NCI-H69 (cell line): Measurements from ENCODE around the gene GCLC.
"Not testable (repeated sequence)": the region's sequence is repeated elsewhere in the genome, so short reads cannot be mapped to it uniquely, and the experiment has no call there.

ENCODE experiments used
- DNase-seq: peaks from one replicate; lab custom pipeline; 2025; lab: John Stamatoyannopoulos, UW

GCLC gene

DNA sequence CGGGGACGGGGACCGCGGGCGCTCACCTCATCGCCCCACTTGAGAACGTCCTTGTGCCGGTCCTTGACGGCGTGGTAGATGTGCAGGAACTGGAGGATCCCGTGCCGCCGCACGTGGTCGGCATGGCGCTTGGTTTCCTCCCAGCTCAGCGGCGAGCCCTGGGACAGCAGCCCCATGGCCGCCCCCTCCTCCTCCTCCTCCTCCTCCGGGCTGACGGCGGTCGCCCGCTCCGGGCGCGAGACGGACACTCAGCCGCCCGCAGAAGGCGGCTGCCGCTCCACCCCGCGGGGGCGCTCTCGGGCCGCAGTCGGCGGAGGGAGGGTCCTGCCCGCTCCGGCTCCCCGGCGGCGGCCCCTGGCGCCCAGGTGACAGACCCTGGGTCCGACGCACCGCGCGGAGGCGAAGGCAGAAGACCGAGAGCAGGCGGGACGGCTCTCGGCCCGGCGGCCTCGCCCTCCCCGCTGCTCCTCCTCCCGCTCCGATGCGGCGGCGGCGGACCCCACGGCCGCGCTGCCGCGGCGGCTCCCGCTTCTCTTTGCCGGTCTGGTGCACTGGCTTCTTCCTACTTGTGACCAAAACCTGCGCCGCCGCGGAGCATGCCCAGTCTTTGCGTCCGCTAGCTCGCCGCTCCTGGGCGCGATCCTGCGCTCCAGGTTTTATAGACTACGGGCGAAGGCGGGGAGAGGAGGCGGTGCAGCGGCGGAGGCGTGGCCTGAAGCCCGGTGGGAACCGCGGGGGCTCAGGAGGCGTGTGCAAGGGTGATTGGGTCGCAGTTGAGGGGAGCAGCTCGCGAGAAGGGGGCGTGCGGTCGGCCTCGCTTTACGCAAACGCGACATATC lies at the start of gene GCLC:
TSS of gene GCLC (minus strand) at position 632 of the 839 bp plus-strand sequence. CDS start at position 176, 456 bp downstream.
- peak; percentile 98 for DNase-seq

DNA sequence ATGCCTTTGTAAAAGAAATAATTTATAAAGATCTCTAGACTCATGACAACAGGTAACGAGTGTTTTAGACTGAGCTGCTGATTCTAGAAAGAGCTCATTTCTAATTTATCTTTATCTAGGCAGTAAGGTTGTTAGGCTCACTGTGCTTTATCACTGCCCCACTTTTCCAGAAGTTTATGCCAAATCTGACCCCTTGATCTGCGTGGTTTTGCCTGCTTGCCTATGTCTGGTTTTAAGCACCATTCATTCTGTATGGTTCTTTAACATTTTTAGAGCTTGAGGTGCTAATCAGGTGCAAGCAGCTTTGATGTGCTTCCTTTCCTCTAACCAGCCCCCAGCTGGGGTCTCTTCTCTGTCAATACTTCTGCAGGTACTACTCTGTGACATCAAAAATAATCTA lies 49.7 kb upstream of the GCLC start:
- DNase-seq, result no peak

DNA sequence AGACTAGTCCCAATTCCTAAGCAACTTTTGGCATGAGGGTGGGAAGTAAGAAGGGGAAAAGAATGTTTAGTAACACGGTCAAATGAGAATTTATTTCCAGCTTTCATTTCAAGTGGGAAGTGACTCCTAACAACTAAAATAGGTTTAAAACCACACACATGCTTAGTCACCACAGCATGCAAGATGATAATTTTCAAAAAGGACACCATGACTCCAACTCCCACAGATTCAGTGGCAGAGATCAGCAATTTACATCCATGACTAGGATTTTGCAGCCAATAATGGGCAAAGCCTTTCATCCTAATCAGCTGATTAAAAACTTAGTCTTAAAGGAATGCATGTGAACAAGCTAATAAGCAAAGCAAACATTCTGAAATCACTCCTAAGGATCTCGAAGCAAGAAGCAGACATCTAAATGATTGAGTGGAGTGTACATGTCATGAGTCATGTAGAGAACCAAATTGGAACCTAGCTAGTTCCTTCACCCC lies 48.1 kb upstream of the GCLC start:
- no peak for DNase-seq

DNA sequence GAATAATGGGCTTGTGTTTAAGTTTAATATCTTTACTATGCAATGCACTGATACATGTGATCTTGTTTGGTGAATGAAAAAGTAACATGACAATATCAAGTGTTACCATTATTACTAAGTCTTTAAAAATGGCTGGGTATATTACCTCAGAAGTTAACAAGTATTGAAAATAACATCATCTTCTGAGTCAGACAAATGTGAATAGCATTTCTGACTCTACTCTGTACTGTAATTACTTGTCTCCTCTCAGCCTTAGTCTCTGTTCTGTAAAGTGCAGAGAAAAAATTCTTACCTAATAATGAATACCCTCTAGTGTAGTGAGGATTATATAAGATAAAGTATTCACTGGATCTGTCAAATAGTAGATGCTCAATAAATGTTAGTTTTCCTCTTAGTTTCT lies 47.0 kb upstream of the GCLC start:
- no peak for DNase-seq

DNA sequence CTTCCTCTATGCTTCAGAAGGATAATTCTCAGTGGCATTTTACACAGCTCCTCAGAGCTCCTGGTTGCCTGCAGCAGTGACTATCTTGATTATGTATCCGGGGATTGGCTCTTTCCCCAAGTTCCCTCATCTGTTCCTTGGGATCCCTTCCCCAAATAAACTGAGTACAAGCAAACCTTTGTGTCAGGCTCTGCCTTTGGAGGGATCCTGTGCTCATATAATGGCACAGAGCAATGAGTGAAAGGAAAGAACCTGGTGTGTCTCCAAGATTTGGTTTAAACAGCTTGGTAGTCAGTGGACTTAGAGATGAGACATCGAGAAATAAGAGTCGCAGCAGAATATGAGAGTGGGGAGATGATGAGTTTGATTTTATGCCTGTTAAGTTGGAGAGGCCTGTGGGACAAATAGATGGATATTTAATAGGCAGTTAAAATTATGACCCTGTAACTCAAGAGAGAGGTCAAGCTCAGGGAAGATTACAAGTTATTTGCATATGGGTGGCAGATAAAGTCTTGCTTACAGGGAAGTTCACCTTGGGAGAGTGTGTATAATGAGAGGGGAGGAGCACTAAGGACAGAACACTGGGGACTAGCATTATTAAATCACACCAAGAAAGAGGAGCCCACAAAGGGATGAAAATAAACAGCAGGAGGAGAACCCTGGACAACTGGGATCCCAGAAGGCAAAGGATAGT lies 44.1 kb upstream of the GCLC start:
- DNase-seq, result peak; percentile 27

DNA sequence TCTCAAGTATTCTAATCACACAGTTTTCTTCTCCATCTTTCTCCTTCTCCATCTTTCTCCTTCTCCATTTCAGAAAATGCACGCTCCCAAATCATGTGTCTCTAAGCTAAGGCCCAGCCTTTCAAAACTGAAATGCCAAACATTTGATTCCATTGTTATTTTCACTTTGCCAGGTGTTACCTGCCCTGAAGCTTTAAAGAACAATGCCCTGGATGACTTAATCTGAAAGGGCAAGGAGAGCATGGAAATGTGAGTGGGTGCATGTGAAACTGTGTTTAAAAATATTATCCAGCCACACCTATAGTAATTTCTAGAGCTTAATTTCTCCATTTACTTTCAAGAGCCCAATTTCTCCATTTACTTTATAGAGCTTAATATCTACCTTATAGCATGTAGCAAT lies 42.4 kb upstream of the GCLC start:
- DNase-seq, result peak; percentile 67

DNA sequence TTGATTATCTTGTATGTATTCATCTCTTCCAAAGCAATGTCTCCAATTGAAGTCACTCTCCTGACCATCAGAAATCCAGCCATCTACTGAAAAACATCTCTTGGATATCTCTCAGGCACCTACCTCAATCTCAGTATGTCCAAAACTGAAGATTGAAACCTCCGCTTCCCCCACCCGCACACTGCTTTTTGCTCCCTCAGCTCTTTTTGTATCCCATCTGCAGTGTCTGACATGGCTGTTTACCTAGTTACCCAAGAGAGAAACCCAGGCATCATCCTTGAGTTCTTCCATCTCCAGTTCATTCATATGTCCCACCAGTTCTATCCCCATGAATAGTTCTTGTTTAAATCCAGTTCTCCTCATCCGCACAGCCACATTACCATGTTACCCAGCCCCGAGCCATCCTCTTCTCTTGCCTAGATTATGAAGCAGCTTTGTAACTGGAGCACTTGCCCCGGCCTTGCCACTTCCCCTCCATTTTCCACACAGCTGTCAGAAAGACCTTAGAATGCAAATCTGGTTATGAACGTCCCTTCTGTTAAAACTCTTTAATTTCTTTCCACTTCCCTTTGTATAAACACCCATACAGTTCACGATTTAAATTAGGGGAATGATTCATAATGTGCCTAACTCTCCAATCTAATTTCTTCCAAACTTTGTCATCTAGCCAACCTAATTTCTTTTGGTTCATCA lies 40.5 kb upstream of the GCLC start:
- DNase-seq, result no peak

DNA sequence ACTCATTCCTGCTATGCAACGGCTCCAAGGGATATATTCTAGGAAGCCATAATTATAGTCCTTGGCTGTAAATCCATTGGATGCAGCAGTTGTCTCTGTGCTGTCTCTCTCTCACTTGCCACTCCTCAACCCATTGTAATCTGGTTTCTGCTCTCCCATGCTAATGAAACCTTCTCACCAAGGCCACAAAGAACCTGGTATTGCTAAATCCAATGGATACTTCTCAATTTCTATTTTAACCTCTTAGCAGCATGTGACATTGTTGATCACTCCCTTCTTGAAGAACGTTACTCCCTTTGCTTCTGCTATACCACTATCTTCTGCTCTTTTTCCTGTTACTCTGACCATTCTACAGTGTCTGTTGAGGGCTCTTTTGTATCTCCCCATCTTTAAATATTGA lies 39.8 kb upstream of the GCLC start:
- peak; percentile 15 for DNase-seq

DNA sequence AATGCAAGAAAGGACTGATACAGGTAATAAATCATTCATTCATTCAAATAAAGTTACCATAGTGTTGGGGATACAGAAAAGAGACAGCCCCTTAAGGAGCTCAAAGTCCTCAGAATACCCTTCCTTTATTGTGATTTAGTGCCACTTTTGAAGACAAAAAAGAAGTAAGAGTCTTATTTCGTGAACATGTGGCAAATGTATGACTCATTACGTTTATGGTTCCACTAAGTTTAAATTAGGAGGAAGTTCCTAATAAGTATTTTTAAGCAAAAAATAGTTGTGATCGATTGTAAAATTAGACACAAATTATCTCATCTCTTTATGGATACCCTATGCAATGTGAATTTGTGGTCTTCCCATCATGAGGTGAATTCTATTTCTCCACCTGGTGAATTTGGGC lies 38.5 kb upstream of the GCLC start:
- no peak for DNase-seq

DNA sequence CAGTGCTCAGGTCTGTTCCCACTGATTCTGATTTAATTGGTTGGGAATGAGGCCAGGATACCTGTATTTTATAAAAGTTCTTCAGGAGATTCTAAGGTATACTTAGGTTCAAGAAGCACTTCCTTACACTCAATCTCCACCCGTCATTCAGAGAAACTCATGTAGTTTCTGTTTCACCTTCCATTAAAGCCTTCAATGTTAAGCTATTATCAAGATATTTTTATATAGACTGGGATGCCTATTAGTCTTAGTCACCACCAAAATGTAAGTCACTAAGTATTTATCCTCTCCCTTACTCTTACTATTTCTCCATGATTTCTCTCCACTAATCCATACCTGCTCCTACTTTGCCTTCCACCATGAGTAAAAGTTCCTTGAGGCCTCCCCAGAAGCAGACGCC lies 38.1 kb upstream of the GCLC start:
- DNase-seq, result no peak

DNA sequence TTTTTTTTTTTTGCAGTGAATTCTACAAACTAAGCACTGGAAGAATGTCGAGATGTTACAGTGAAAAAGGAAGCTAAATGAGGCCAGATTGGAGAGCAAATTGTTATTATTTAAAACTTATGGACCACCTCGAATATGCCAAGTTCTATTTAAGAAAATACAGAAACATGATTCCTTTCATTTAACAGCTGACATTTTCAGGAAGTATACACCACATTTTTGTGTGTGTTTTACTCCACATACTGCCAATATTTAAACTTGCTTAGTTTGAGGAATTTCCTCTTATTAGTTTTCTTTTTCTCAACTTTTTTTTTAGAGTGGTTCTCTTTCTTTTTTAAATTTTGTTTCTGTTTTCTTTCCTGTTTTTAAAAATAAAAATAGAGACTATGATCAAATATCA lies 37.0 kb upstream of the GCLC start:
- no peak for DNase-seq

DNA sequence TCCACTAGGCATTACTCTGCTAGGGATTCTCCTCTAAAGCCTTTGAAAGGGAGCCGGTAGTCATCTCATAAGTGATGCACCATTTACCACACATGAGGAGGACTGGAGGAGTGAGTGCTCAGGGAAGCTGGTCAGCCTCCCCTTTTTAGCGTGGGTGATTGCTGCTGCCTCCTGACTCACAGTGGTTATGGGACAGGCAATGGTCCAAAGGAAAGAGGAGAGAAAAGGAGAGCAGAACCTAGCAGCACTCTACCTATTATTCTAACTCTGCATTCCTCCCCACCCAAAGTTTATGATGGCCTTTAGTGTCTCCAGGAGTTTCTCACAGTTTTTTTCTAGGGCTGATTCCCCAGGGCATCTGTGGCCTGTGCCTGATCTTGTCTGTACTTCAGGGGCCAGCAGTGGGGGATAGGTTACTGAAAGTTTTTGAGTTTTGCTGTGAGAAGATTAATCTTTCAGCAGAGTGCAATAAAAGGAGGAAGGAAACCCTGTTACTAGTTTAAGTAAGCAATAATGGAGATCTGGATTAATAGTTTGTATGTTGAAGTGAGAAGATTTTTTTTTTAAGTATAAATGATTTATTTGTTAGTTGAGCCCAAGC lies 36.4 kb upstream of the GCLC start:
- no peak for DNase-seq

DNA sequence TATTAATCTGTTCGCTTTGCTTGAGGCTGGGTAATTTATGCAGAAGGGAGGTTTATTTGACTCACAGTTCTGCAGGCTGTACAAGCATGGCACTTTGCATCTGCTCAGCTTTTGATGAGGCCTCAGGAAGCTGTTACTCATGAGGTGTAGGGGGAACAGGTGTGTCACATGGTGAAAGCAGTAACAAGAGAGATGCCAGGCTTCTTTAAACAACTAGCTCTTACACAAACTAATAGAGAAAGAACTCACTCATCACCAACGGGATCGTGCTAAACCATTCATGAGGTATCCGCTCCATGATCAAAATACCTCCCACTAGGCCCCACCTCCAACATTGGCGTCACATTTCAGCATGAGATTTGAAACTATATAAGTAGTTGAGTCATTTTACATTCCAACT lies 34.4 kb upstream of the GCLC start:
- peak; percentile 25 for DNase-seq

DNA sequence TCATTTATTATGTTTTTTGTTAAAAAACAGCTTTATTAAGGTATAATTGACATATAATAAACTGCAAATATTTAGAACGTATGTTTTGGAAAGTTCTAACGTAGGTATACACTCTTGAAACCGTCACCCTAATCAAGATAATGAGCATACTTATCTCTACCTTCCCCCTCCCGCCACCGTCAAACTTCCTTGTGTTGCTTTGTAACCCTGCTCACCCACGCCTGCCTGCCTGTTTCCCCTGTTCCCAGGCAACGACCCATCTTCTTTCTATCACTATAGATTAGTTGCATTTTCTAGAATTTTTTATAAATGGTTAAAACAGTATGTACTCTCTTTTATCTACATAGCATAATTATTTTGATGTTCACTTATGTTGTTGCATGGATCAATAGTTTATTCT lies 33.5 kb upstream of the GCLC start:
- no peak for DNase-seq

DNA sequence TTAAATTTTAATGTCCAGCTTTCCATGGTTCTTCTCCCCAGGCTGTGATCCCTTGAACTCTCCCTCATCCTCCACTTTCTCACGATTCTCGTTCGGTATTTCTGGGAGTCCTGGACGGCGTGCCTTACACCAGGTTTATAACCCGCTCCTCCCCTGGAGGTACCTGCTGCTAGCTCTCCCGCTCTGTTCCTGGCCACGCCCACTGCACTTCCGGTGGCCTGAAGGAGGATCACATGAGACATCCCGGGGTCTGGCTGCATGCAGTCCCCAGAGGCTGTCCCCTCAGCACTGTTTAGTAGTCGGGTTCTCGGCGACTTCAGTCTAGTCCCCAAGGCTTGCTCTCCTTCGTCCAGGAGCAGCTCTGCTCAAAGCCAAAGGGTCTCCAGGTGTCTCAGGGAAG lies 28.4 kb upstream of the GCLC start:
- DNase-seq, result peak; percentile 94

DNA sequence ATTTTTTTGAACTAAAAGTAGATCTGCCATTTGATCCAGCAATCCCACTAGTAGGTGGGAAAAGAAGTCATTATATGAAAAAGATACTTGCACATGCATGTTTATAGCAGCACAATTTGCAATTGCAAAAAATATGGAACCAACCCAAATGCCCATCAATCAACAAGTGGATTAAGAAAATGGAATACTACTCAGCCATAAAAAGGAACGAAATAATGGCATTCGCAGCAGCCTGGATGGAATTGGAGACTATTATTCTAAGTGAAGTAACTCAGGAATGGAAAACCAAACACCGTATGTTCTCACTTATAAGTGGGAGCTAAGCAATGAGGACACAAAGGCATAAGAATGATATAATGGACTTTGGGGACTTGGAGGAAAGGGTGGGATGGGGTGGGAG lies 27.5 kb upstream of the GCLC start:
- DNase-seq, result not testable (repeated sequence)

DNA sequence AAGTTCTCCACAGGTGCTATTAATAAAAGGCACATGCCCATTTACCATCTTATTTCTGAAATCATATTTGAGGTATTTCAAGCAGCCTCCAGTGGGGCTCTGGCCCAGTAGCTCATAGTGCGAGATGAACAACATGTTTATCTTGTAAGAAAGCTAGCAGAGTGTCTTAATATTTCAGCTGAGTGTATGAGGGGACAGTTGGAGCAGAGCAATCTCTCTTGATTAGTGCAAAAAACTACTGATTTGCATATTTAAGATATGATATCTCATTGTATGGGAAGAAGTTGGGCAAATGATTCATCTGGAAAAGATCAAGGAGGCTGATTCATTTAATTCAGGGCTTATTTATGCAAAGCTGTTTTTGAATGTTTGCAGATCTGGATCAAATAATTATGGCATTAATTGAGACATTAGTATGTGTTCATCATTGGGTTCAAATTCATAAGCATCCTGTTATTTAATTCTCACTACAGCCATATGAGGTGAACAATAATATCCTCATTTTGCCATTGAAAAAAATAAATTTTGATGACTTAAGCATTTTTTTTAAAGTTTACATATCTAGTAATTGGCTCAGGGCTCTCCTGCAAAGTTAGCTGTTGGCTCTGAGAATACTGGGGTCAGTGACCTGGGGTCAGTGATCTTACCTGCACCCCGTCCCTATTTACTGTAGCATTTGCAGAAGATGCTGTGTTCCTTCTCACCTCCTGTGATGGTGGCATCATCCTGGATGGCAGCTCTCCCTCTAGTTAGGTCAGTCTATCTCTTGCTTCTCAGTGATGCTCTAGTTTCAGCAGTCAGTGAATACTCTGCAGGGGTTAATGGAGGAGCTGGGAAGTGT lies 24.1 kb upstream of the GCLC start:
- DNase-seq, result no peak

DNA sequence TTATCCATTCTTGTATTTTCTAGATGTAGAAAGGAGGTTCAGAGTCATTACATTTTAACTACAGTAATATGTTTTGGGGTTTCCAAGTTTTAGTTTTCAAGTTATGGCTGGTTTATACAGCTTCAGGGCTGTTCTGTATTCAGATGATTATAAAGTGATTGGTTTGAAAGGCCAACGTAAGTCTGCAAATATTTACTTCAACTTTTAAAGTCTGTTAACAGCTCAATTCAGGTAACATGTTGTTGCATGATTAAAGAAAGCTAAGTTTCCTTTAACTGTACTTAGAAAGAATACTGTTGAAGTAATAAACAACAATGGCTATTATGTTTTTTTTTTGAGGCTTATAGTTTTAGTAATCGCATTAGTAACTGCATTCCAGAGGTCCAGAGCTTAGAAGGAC lies 22.8 kb upstream of the GCLC start:
- DNase-seq, result no peak

DNA sequence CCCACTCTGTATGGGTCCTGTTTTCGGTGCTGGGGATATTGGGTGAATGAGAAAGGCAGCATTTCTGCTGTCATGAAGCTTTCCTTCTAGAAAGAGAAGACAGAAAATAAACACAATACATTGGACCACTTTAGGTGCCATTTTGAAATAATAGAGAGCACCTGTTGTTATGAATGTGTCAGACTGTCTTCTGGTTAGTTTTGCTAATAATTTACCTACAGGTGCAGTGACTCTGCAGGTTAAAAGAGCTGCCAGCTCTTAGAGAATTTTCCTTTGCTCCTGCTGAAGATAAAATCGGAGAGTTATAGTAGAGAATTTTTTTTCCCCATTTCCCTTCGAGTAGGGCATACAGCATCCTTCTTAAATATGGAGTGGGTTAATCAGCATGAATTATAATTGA lies 21.9 kb upstream of the GCLC start:
- DNase-seq, result no peak

DNA sequence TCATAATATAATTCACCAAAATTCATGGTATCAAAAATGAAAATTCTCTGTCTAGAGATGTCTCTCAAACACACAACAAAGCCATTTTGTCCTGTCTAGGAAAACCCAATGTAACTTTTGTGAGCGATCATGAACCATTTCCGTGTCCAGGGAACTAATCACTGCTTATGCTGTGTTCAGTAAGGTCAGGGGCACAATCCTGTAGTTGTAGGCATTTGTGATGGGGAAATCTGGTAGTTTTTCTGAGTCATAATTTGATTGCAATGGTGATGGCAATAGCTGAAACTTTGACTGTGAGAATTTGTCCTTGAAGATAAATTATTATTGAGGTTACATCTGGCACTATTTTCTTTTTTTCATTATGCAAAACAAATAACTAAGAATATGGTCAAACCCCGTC lies 21.0 kb upstream of the GCLC start:
- DNase-seq, result no peak

DNA sequence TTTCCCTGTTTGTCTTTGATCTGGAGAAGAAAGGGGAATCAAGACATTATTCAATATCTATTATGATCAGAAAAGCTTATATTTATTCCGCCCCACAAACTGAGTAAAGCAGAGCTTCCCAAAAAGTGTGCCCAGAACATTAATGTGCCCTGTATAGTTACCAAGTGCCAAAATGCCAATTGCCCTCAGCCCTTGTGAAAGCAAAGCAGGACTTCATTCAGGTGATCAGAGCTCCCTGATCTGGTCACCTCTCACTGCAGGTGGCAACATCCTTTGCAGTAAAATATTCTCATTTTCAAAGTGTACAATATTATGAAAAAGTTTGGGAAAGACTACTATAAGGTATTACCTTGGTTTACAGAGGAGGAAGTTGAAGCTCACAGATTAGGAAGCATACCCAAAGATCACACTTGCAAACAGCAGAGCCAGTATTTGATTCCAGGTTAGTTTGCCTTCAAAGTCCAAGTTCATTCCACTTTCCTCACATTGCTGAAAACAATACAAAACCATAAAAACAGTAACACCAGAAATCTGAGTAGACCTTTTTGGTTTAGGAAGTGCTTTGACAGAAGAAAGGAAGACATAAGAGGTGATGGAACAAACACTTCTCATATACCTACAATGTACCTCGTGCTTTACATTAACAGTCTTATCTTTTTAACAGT lies 19.6 kb upstream of the GCLC start:
- DNase-seq, result no peak
